ENCODE measurements around the gene NUCKS1. TPM values are rescaled to one million over a fixed set of nuclear protein-coding genes. Genes with fewer than 3 reads are reported as not detected.

NUCKS1 gene
- total RNA-seq, 1 experiment from 2014 or later = 205 TPM

DNA sequence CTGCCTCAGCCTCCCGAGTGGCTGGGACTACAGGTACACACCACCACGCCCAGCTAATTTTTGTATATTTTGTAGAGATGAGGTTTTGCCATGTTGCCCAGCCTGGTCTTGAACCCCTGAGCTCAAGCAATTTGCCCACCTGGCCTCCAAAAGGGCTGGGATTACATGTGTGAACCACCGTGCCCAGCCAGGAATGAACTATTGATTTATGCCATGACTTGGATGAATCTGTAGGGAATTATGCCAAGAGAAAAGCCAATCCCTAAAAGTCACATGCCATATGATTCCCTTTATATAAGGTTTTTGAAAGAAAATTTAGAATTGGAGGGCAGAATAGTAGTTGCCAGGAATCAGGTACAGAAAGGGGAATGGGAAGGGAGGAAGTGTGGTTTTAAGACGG is 50.6 kb downstream of the NUCKS1 start:
- H3K36me3 ChIP-seq (ENCODE audit: control insufficient read depth, insufficient read depth, low read length) = no peaks in the 10 kb centered on the region
- TF ChIP-seq, protein P1, sequence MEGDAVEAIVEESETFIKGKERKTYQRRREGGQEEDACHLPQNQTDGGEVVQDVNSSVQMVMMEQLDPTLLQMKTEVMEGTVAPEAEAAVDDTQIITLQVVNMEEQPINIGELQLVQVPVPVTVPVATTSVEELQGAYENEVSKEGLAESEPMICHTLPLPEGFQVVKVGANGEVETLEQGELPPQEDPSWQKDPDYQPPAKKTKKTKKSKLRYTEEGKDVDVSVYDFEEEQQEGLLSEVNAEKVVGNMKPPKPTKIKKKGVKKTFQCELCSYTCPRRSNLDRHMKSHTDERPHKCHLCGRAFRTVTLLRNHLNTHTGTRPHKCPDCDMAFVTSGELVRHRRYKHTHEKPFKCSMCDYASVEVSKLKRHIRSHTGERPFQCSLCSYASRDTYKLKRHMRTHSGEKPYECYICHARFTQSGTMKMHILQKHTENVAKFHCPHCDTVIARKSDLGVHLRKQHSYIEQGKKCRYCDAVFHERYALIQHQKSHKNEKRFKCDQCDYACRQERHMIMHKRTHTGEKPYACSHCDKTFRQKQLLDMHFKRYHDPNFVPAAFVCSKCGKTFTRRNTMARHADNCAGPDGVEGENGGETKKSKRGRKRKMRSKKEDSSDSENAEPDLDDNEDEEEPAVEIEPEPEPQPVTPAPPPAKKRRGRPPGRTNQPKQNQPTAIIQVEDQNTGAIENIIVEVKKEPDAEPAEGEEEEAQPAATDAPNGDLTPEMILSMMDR (IDR thresholded peaks at IDR 0.05; ENCODE audit: insufficient read depth in 1 of 2, low read depth in 1 of 2, low read length in 1 of 2, severe bottlenecking in 1 of 2, unreplicated experiment in 1 of 2) = no peak
- no TSS peak for BruUV-seq (replicated peaks)
- Mint-ChIP-seq H3K36me3 (ENCODE audit: insufficient read depth, unreplicated experiment) (peaks cover 6% of the 10 kb centered on the region), H3K9me3 (ENCODE audit: unreplicated experiment) (no peaks in the 10 kb centered on the region), H3K4me3 (ENCODE audit: unreplicated experiment) (no peak overlapping the region), H3K27me3 (ENCODE audit: insufficient read depth, unreplicated experiment) (no peaks in the 10 kb centered on the region), H3K27ac (ENCODE audit: unreplicated experiment) (no peak overlapping the region), H3K4me1 (ENCODE audit: low read depth, unreplicated experiment) (peaks cover 19% of the 10 kb centered on the region)
- ChIA-PET CTCF (no interaction called here), POLR2A (no interaction called here)
- H3K9me3 ChIP-seq = no peaks in the 10 kb centered on the region
- no peak for DNase-seq
- H3K27me3 ChIP-seq (replicated peaks; ENCODE audit: control insufficient read depth, insufficient read depth, low read length) = no peaks in the 10 kb centered on the region
- H3K4me1 ChIP-seq = peaks cover 3% of the 10 kb centered on the region; the same call in 1 of the 2 replicates
- intact Hi-C loops (cut with micrococcal nuclease; ENCODE audit: unreplicated experiment) = no loop called here
- no peak overlapping the region for H3K4me3 ChIP-seq (ENCODE audit: low read depth, low read length)

DNA sequence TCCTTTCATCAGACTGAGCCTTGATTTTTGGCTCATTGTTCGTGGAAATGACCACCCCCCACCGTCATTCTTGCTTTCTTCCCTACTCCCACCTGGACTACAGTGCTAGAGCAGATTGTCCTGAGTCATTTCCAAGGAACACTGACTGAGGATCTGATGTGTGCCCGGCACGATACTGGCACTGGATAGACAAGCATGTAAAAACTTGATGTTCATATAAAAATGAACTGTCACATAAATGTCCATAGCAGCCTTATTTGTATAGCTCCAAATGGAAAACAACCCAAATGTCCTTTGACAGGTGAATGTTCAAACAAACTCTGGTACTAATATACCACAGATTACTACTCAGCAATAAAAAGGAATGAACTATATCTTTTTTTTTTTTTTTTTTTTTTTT is 51.1 kb downstream of the NUCKS1 start:
- Mint-ChIP-seq H3K4me3 (ENCODE audit: unreplicated experiment) (no peak overlapping the region), H3K36me3 (ENCODE audit: insufficient read depth, unreplicated experiment) (peaks cover 6% of the 10 kb centered on the region), H3K9me3 (ENCODE audit: unreplicated experiment) (no peaks in the 10 kb centered on the region), H3K27ac (ENCODE audit: unreplicated experiment) (no peak overlapping the region), H3K27me3 (ENCODE audit: insufficient read depth, unreplicated experiment) (no peaks in the 10 kb centered on the region), H3K4me1 (ENCODE audit: low read depth, unreplicated experiment) (peaks cover 18% of the 10 kb centered on the region)
- H3K4me3 ChIP-seq (ENCODE audit: low read depth, low read length) = no peak overlapping the region
- H3K27me3 ChIP-seq (replicated peaks; ENCODE audit: control insufficient read depth, insufficient read depth, low read length) = no peaks in the 10 kb centered on the region
- DNase-seq = no peak
- CTCF ChIA-PET = no interaction called here
- H3K36me3 ChIP-seq (ENCODE audit: control insufficient read depth, insufficient read depth, low read length) = no peaks in the 10 kb centered on the region
- TF ChIP-seq, protein P1 (IDR thresholded peaks at IDR 0.05; ENCODE audit: insufficient read depth in 1 of 2, low read depth in 1 of 2, low read length in 1 of 2, severe bottlenecking in 1 of 2, unreplicated experiment in 1 of 2) = no peak
- no peaks in the 10 kb centered on the region for H3K9me3 ChIP-seq
- intact Hi-C loops (cut with micrococcal nuclease; ENCODE audit: unreplicated experiment) = no loop called here
- POLR2A ChIA-PET = no interaction called here
- no TSS peak for BruUV-seq (replicated peaks)
- peaks cover 3% of the 10 kb centered on the region; the same call in 1 of the 2 replicates for H3K4me1 ChIP-seq

DNA sequence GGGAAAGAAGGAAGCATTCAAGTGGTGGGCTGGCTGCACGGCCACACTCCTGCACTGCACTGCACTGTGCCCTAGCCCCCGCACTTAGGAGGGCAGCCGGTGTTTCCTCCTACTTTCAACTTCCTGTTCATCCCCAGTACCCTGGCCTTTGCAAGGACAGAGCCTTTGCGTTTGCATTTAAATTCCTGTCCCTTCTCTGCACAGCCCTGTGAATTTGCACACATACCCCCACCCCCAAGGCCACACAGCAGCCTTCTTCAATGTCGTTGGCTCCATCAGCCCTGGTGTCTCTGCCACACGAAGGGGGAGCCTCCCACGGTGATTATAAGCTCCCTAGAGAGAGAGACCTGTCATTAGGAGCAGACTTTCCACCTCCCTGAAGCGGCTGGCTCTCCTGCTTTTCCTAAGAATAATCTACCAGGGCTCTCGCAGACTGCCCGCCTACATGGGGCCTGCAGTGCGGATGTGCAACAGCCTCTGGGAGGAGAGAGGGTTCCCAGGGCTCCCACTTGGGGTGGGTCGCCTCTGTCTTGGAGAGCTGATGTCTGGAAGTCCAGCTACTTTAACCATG is 56.5 kb downstream of the NUCKS1 start:
- ChIA-PET CTCF (interaction anchor here (0.9 kb wide), 2 partner anchors 17 to 34 kb away, joined by 3 to 4 read pairs; no protein-coding TSS in a partner anchor), POLR2A (no interaction called here)
- TF ChIP-seq, protein P1 (IDR thresholded peaks at IDR 0.05; ENCODE audit: insufficient read depth in 1 of 2, low read depth in 1 of 2, low read length in 1 of 2, severe bottlenecking in 1 of 2, unreplicated experiment in 1 of 2) = no peak
- Mint-ChIP-seq H3K27ac (ENCODE audit: unreplicated experiment) (no peak overlapping the region), H3K27me3 (ENCODE audit: insufficient read depth, unreplicated experiment) (no peaks in the 10 kb centered on the region), H3K4me1 (ENCODE audit: low read depth, unreplicated experiment) (peaks cover 8% of the 10 kb centered on the region), H3K4me3 (ENCODE audit: unreplicated experiment) (no peak overlapping the region), H3K36me3 (ENCODE audit: insufficient read depth, unreplicated experiment) (no peaks in the 10 kb centered on the region), H3K9me3 (ENCODE audit: unreplicated experiment) (no peaks in the 10 kb centered on the region)
- Histone ChIP-seq H3K9me3 (no peaks in the 10 kb centered on the region), H3K27me3 (replicated peaks; ENCODE audit: control insufficient read depth, insufficient read depth, low read length) (no peaks in the 10 kb centered on the region), H3K4me1 (peaks cover 3% of the 10 kb centered on the region; the same call in 1 of the 2 replicates), H3K4me3 (ENCODE audit: low read depth, low read length) (no peak overlapping the region), H3K36me3 (ENCODE audit: control insufficient read depth, insufficient read depth, low read length) (no peaks in the 10 kb centered on the region)
- no peak for DNase-seq
- intact Hi-C loops (cut with micrococcal nuclease; ENCODE audit: unreplicated experiment) = no loop called here
- BruUV-seq (replicated peaks) = no TSS peak
